ENCODE results near the gene GNGT2.

Gene GNGT2

DNA sequence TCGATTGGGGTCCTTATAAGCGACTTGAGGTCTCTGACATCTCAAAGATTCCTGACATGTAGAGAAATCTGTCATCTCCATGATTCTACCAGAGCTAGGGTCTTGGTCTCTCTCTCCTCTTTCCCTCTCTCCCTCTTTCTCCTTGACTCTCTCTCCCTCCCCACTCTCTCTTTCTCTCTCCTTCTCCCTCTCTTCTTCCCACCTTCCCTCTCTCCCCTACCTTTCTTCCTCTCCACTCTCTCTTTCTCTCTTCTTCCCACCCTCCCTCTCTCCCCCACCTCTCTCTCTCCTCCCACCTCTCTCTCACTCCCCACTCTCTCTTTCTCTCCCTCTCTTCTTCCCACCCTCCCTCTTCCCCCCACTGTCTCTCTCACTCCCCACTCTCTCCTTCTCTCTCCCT lies 45.2 kb downstream of the GNGT2 start:
- no peak for DNase-seq

GRCh38 chr17:49162866-49163265 lies 47.5 kb downstream of the GNGT2 start:
- no peak for DNase-seq

GRCh38 chr17:49157784-49158183 lies 52.6 kb downstream of the GNGT2 start:
- DNase-seq, result no peak

DNA sequence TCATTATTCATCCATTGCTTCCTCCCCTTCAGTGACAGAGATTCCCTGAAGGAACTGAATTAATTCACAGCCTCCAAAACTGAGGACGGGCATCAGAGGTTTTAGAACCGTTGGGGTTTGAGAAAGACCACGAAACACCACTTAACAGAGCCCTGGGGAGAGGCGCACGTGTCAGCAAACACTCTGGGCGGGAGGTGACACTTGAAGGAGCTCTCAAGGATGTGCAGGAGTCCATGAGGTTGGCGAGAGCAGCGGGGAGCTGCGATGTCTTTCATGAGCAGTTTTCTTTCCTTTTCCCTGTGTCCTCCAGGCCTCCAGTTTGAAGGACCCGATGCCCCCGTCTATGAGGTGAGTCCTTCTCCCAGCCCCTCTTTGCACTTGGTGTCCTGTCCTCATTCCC lies 54.1 kb downstream of the GNGT2 start:
- DNase-seq, result no peak

Data from NCI-H2171 treated with DMSO at 0.1 percent for 48 hours (cell line).